ENCODE measurements around the gene CEP162. TPM values are rescaled to one million over a fixed set of nuclear protein-coding genes. Genes with fewer than 3 reads are reported as not detected.

Gene CEP162
- total and polyA plus RNA-seq, 5 donors from 2014 or later = 2.2 to 6.0 (median 2.8) TPM

DNA sequence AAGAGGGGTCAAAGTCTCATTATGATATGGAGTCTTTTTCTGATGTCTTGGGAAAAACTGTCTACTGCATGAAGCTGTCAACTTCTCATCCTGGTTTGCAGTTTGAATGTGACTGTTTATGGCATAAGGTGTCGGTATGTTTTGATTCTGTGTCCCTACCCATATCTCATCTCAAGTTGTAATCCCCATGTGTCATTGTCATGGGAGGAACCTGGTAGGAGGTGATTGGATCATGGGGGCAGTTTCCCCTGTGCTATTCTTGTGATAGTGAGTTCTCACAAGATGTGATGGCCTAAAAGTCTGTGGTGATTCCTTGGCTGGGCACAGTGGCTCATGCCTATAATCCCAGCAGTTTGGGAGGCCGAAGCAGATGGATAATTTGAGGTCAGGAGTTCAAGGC, 146.2 kb downstream of the CEP162 start:
- Mint-ChIP-seq H3K4me1 (no peaks in the 10 kb centered on the region), H3K27me3 (peaks cover 10% of the 10 kb centered on the region), H3K36me3 (no peaks in the 10 kb centered on the region), H3K27ac (no peak overlapping the region), H3K9me3 (peaks cover 0 to 2% (median 0%) of the 10 kb centered on the region in 7 donors), H3K4me3 (no peak overlapping the region)
- no peaks in the 10 kb centered on the region for H3K36me3 ChIP-seq (ENCODE audit: control insufficient read depth, insufficient read depth, low read length)
- H3K4me1 ChIP-seq (ENCODE audit: control insufficient read depth, insufficient read depth, low read length, poor library complexity, severe bottlenecking) = no peaks in the 10 kb centered on the region
- DNase-seq = no peak
- H3K27me3 ChIP-seq (ENCODE audit: control insufficient read depth, insufficient read depth, low read length) = no peaks in the 10 kb centered on the region
- no peak overlapping the region for H3K4me3 ChIP-seq (ENCODE audit: low read depth, low read length)
- no peak for ATAC-seq (ENCODE audit: low read depth in 2 of 2)
- H3K9me3 ChIP-seq (ENCODE audit: control insufficient read depth in 2 of 2, low read length in 2 of 2) = no peaks in the 10 kb centered on the region
- H3K27ac ChIP-seq (ENCODE audit: insufficient read depth, low read length, poor library complexity, severe bottlenecking) = no peak overlapping the region

DNA sequence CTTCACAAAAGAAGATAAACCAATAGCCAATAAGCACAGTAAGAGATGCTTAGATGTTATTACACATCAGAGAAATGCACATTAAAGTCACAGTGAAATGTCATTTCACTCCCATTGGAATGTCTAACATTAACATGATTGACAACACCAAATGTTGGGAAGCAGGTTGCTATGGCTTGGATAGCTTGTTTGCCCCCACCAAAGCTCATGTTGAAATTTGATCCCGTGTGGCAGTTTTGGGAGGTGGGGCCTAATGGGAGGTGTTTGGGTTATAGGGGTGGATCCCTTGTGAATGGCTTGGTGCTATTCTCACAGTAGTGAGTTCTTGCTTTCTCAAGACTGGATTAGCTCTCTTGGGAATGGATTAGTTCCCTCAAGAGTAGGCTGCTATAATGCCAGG, 149.1 kb downstream of the CEP162 start:
- H3K27me3 Mint-ChIP-seq = peaks cover 9% of the 10 kb centered on the region
- H3K36me3 ChIP-seq (ENCODE audit: control insufficient read depth, insufficient read depth, low read length) = no peaks in the 10 kb centered on the region
- ATAC-seq (ENCODE audit: low read depth in 2 of 2) (no peak), DNase-seq (no peak)
- H3K4me3 Mint-ChIP-seq = no peak overlapping the region
- H3K4me1 Mint-ChIP-seq = no peaks in the 10 kb centered on the region
- peaks cover 0 to 6% (median 0%) of the 10 kb centered on the region in 7 donors for H3K9me3 Mint-ChIP-seq
- H3K27me3 ChIP-seq (ENCODE audit: control insufficient read depth, insufficient read depth, low read length) = no peaks in the 10 kb centered on the region
- H3K27ac ChIP-seq (ENCODE audit: insufficient read depth, low read length, poor library complexity, severe bottlenecking) = no peak overlapping the region
- H3K36me3 Mint-ChIP-seq = no peaks in the 10 kb centered on the region
- no peak overlapping the region for H3K4me3 ChIP-seq (ENCODE audit: low read depth, low read length)
- H3K9me3 ChIP-seq (ENCODE audit: control insufficient read depth in 2 of 2, low read length in 2 of 2) = no peaks in the 10 kb centered on the region
- no peak overlapping the region for H3K27ac Mint-ChIP-seq
- no peaks in the 10 kb centered on the region for H3K4me1 ChIP-seq (ENCODE audit: control insufficient read depth, insufficient read depth, low read length, poor library complexity, severe bottlenecking)

DNA sequence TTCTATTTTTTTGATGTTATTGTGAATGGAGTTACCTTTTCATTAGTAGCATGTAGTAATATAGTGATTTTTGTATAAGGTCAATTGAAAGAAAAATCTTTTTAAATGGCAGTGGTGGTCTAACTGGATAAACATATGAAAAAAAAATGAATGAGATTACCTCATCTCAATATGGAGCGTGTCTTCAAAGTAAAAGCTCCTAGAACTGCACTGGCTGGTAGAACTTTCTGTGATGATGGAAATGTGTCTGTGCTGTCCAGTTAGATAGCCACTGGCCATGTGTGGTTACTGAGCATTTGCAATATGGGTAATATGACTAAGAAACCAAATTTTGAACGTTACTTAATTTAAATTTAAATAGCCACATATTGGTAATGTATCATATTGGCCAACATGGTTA, 149.8 kb downstream of the CEP162 start:
- Histone ChIP-seq H3K27ac (ENCODE audit: insufficient read depth, low read length, poor library complexity, severe bottlenecking) (no peak overlapping the region), H3K4me3 (ENCODE audit: low read depth, low read length) (no peak overlapping the region), H3K36me3 (ENCODE audit: control insufficient read depth, insufficient read depth, low read length) (no peaks in the 10 kb centered on the region), H3K9me3 (ENCODE audit: control insufficient read depth in 2 of 2, low read length in 2 of 2) (no peaks in the 10 kb centered on the region), H3K27me3 (ENCODE audit: control insufficient read depth, insufficient read depth, low read length) (no peaks in the 10 kb centered on the region), H3K4me1 (ENCODE audit: control insufficient read depth, insufficient read depth, low read length, poor library complexity, severe bottlenecking) (no peaks in the 10 kb centered on the region)
- Mint-ChIP-seq H3K9me3 (peaks cover 0 to 9% (median under 1%) of the 10 kb centered on the region in 7 donors), H3K4me3 (no peak overlapping the region), H3K4me1 (no peaks in the 10 kb centered on the region), H3K27ac (no peak overlapping the region), H3K27me3 (peaks cover 5% of the 10 kb centered on the region), H3K36me3 (no peaks in the 10 kb centered on the region)
- DNase-seq (no peak), ATAC-seq (ENCODE audit: low read depth in 2 of 2) (no peak)

DNA sequence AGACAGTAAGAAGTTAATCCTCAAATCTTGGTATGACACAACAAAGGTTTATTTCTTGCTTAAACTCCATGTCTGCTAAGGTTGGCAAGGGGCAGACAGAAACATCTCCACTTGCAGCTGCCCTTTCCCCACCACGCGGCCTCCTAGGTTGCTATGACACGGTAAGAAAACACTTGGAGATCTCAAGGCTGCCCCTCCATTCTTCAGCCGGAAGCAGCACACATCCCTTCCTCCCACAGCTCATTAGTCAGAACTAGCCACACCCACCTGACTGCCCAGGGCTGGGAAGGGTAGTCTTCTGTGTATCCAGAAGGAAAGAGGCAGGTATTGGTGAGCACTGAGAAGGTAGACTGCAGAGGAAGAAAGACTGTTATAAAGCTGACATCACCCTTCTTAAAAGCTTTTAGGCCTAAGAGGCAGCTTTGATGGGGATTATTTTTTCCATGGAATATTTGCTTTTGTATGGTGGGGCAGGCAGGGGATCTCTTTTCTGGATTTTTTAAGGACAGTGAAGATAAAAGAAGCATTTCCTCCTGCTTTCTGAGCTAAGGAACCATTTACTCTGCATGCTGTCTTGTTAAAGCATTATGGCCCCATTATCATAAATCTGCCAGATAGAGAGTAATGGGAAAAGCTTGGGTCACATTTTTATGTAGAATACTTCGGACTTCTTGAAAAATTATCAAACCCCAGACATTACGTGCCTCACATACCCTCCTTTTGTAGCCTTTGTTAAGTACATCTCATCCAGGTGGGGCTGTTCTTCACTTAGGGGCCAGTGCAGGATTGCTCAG, 152.3 kb downstream of the CEP162 start:
- Histone ChIP-seq H3K9me3 (ENCODE audit: control insufficient read depth in 2 of 2, low read length in 2 of 2) (no peaks in the 10 kb centered on the region), H3K36me3 (ENCODE audit: control insufficient read depth, insufficient read depth, low read length) (no peaks in the 10 kb centered on the region), H3K27ac (ENCODE audit: insufficient read depth, low read length, poor library complexity, severe bottlenecking) (no peak overlapping the region), H3K4me3 (ENCODE audit: low read depth, low read length) (no peak overlapping the region), H3K27me3 (ENCODE audit: control insufficient read depth, insufficient read depth, low read length) (no peaks in the 10 kb centered on the region), H3K4me1 (ENCODE audit: control insufficient read depth, insufficient read depth, low read length, poor library complexity, severe bottlenecking) (no peaks in the 10 kb centered on the region)
- Mint-ChIP-seq H3K27me3 (peaks cover 12% of the 10 kb centered on the region), H3K4me3 (no peak overlapping the region), H3K9me3 (peaks cover 0 to 7% (median 4%) of the 10 kb centered on the region in 7 donors), H3K27ac (no peak overlapping the region), H3K4me1 (no peaks in the 10 kb centered on the region), H3K36me3 (no peaks in the 10 kb centered on the region)
- DNase-seq = no peak
- no peak for ATAC-seq (ENCODE audit: low read depth in 2 of 2)

Other genes with a start within 250 kb of the CEP162 start
- gene MRAP2, start 193.9 kb downstream of the CEP162 start, total RNA-seq = not detected
- gene MRAP2, start 193.9 kb downstream of the CEP162 start, polyA plus RNA-seq = not detected

All from CD4-positive, CD25-positive, alpha-beta regulatory T cell (primary cell).